DMS114 treated with DMSO at 0.1 percent for 48 hours (cell line): Measurements from ENCODE around the gene AP2B1.

Experiments
- DNase-seq: peaks from one replicate; lab custom pipeline; 2025; ENCODE audit not compliant: unreplicated experiment; lab: John Stamatoyannopoulos, UW

The AP2B1 gene

GRCh38 chr17:35727635-35728034, 140.5 kb downstream of the AP2B1 start:
- DNase-seq, result no peak

GRCh38 chr17:35728551-35728950, 141.4 kb downstream of the AP2B1 start:
- DNase-seq, result no peak

- no peak for DNase-seq
Observed at GRCh38 chr17:35729405-35729833, 142.3 kb downstream of the AP2B1 start.

- no peak for DNase-seq
Observed at GRCh38 chr17:35730400-35731005, 143.4 kb downstream of the AP2B1 start.

- DNase-seq, result no peak
Observed at GRCh38 chr17:35731239-35731916, 144.3 kb downstream of the AP2B1 start, which contains the start of gene RASL10B. Gene RASL10B (plus strand): TSS chr17:35731639. CDS start chr17:35735185, 3,546 bp downstream.

GRCh38 chr17:35731917-35732805, 145.0 kb downstream of the AP2B1 start:
- DNase-seq, result no peak

- no peak for DNase-seq
Observed at GRCh38 chr17:35732806-35733136, 145.6 kb downstream of the AP2B1 start.

- DNase-seq, result no peak
Observed at GRCh38 chr17:35733366-35733765, 146.2 kb downstream of the AP2B1 start.

- no peak for DNase-seq
Observed at GRCh38 chr17:35734396-35734795, 147.3 kb downstream of the AP2B1 start.

- no peak for DNase-seq
Observed at GRCh38 chr17:35735036-35735805, 148.1 kb downstream of the AP2B1 start.

- DNase-seq, result no peak
Observed at GRCh38 chr17:35736236-35736635, 149.1 kb downstream of the AP2B1 start.

- DNase-seq, result no peak
Observed at GRCh38 chr17:35738519-35739133, 151.5 kb downstream of the AP2B1 start.

- no peak for DNase-seq
Observed at GRCh38 chr17:35740216-35740615, 153.1 kb downstream of the AP2B1 start.

GRCh38 chr17:35740997-35741931, 154.1 kb downstream of the AP2B1 start:
- no peak for DNase-seq

GRCh38 chr17:35742496-35742895, 155.4 kb downstream of the AP2B1 start:
- no peak for DNase-seq

GRCh38 chr17:35742896-35743477, 155.9 kb downstream of the AP2B1 start:
- no peak for DNase-seq

- no peak for DNase-seq
Observed at GRCh38 chr17:35743626-35744328, 156.7 kb downstream of the AP2B1 start.

- no peak for DNase-seq
Observed at GRCh38 chr17:35744830-35745229, 157.7 kb downstream of the AP2B1 start.

GRCh38 chr17:35745246-35745645, 158.1 kb downstream of the AP2B1 start:
- no peak for DNase-seq
